Gastrocnemius medialis (tissue), 4 donors: ENCODE data around the gene LPCAT1. TPM values are rescaled to one million over a fixed set of nuclear protein-coding genes. Genes with fewer than 3 reads are reported as not detected.

ENCODE experiments used
- ATAC-seq, 2 donors: fragments of 150-250 bp; one replicate each; pipeline ENCODE4 v1.9.1; 2016
- DNase-seq, 2 donors: peaks; one replicate each; pipeline ENCODE4 v3.0.0-alpha.2; 2019
- H3K27ac ChIP-seq, 4 donors: fragments of 200-600 bp; sonication (generic); 1 replicate in 1 of 4; 2 replicates in 3 of 4; pipeline ENCODE4 v1.5.1; 2016 to 2018; ENCODE audit warnings: mild to moderate bottlenecking in 2 of 4, moderate library complexity in 1 of 4
- H3K27me3 ChIP-seq, 3 donors: fragments of 200-600 bp; sonication (generic) in 2 of 3; 1 replicate in 1 of 3; 2 replicates in 2 of 3; pipeline versions ENCODE4 v1.5.1 to v1.6.0; 2016 to 2019; ENCODE audit warnings: mild to moderate bottlenecking in 1 of 3, moderate library complexity in 1 of 3
- H3K36me3 ChIP-seq, 2 donors: fragments of 200-600 bp; sonication (generic) in 1 of 2; one replicate each; pipeline ENCODE4 v1.5.1; 2017 to 2018
- H3K4me1 ChIP-seq, 2 donors: fragments of 200-600 bp; sonication (generic) in 1 of 2; one replicate each; pipeline ENCODE4 v1.5.1; 2016 to 2017; ENCODE audit warnings: mild to moderate bottlenecking in 2 of 2
- H3K4me3 ChIP-seq, 4 donors: fragments of 200-600 bp; sonication (generic) in 3 of 4; 1 replicate in 1 of 4; 2 replicates in 3 of 4; pipeline ENCODE4 v1.5.1; 2016 to 2019; ENCODE audit warnings: mild to moderate bottlenecking in 2 of 4
- H3K9me3 ChIP-seq, 3 donors: fragments of 200-600 bp; sonication (generic) in 2 of 3; 1 replicate in 1 of 3; 2 replicates in 2 of 3; pipeline ENCODE4 v1.5.1; 2016 to 2019
- POLR2A ChIP-seq, 2 donors: fragments of 450-650 bp; IDR thresholded peaks; one replicate each; pipeline ENCODE4 v1.6.1; 2017; ENCODE audit warnings: antibody characterized with exemption in 2 of 2, mild to moderate bottlenecking in 2 of 2, moderate library complexity in 2 of 2
- in situ Hi-C, 4 donors: fragments of 200-750 bp; cut with MboI; loops; one replicate each; pipeline versions ENCODE4 v1.15.0 to v1.8.0; 2017; ENCODE audit warnings: low sequenced_read_pairs in 4 of 4
- intact Hi-C: fragments of 100-400 bp; cut with DNase I; formaldehyde crosslinking; loops from one replicate; pipeline ENCODE4 v1.15.1; 2023; ENCODE audit warnings: low total_unique reads
- total RNA-seq, 4 donors: library from RNA; depleted of rRNA; stranded (reverse); fragments of >200 nt; gene quantifications; one replicate each; pipeline versions ENCODE4 v1.1.0 to v1.2.3, GENCODE V29; 2016
- TF ChIP-seq, protein P1 (sequence below), 5 experiments: fragments of 450-650 bp in 3 of 5; fragments of 200-600 bp in 2 of 5; sonication (generic) in 2 of 5; IDR thresholded peaks in 4 of 5; conservative IDR thresholded peaks in 1 of 5; 1 replicate in 4 of 5; 2 replicates in 1 of 5; pipeline ENCODE4 v1.5.1; 2016 to 2019; ENCODE audit warnings: antibody characterized with exemption in 5 of 5, mild to moderate bottlenecking in 3 of 5, moderate library complexity in 3 of 5

The LPCAT1 gene
- total RNA-seq, 4 donors from 2014 or later: 1.4 to 9.2 (median 4.2) TPM

DNA sequence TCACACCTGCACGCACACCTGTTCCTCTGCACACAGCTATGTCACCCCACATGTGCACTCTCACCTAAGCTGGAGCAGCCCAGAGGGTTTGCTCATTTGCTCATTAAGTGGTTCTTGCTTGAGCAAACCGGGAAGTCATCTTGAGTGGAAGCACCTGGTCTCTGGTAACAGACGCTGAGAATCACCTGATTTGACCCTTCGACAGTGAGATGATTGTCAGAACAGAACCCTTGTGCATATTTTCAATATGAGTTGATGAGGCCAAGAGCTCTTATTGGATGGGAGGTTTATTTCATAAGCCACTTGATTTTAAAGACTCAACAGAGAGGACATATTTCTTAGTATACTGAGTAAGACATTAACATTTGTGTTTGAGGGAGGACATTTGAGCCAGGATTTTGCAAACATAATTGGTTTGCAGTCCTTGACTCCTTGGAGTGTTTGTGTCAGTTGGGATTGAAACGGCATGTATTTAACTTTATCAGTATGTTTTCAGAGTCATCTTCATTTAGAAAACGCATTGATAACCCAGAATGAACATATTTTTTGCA, 22.1 kb upstream of the LPCAT1 start:
- TF ChIP-seq, protein P1, sequence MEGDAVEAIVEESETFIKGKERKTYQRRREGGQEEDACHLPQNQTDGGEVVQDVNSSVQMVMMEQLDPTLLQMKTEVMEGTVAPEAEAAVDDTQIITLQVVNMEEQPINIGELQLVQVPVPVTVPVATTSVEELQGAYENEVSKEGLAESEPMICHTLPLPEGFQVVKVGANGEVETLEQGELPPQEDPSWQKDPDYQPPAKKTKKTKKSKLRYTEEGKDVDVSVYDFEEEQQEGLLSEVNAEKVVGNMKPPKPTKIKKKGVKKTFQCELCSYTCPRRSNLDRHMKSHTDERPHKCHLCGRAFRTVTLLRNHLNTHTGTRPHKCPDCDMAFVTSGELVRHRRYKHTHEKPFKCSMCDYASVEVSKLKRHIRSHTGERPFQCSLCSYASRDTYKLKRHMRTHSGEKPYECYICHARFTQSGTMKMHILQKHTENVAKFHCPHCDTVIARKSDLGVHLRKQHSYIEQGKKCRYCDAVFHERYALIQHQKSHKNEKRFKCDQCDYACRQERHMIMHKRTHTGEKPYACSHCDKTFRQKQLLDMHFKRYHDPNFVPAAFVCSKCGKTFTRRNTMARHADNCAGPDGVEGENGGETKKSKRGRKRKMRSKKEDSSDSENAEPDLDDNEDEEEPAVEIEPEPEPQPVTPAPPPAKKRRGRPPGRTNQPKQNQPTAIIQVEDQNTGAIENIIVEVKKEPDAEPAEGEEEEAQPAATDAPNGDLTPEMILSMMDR (IDR thresholded peaks at IDR 0.05 in 4 of 5, conservative IDR thresholded peaks at IDR 0.05 in 1 of 5): no peak
- TF ChIP-seq POLR2A (IDR thresholded peaks at IDR 0.05): no peak
- Histone ChIP-seq H3K27ac (no peak overlapping the region), H3K4me1 (no peaks in the 10 kb centered on the region), H3K27me3 (peaks cover 5 to 11% (median 11%) of the 10 kb centered on the region in 3 donors), H3K9me3 (no peaks in the 10 kb centered on the region), H3K36me3 (no peaks in the 10 kb centered on the region), H3K4me3 (no peak overlapping the region)
- in situ Hi-C loops (no loop called here), intact Hi-C loops (no loop called here)
- ATAC-seq (no peak), DNase-seq (no peak)

DNA sequence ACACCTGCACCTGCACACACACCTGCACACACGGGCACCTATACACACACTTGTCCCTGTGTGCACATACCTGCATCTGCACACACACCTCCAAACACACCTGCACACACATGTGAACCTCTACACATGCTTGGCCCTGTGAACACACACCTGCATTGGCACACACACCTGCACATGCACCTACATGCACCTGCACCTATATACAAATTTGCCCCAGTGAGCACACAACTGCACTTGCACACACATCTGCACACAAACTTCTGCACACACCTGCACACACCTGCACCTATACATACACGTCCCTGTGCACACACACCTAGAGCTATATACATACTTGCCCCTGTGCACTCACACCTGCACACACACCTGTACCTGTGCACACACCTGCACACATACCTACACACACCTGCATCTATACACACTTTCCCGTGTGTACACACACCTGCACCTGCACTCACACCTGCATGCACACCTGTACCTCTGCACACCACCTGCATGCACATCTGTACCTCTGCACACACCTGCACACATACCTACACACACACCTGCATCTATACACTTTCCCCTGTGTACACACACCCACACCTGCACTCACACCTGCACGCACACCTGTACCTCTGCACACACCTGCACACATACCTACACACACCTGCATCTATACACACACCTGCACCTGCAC, 21.5 kb upstream of the LPCAT1 start:
- no peak overlapping the region for H3K27ac ChIP-seq
- ATAC-seq (no peak), DNase-seq (no peak)
- in situ Hi-C loops: no loop called here
- intact Hi-C loops: no loop called here
- H3K4me3 ChIP-seq: no peak overlapping the region
- H3K36me3 ChIP-seq: no peaks in the 10 kb centered on the region
- peaks cover 4 to 11% (median 7%) of the 10 kb centered on the region in 3 donors for H3K27me3 ChIP-seq
- no peaks in the 10 kb centered on the region for H3K9me3 ChIP-seq
- H3K4me1 ChIP-seq: no peaks in the 10 kb centered on the region
- TF ChIP-seq, protein P1 (IDR thresholded peaks at IDR 0.05 in 4 of 5, conservative IDR thresholded peaks at IDR 0.05 in 1 of 5): no peak
- no peak for TF ChIP-seq POLR2A (IDR thresholded peaks at IDR 0.05)

DNA sequence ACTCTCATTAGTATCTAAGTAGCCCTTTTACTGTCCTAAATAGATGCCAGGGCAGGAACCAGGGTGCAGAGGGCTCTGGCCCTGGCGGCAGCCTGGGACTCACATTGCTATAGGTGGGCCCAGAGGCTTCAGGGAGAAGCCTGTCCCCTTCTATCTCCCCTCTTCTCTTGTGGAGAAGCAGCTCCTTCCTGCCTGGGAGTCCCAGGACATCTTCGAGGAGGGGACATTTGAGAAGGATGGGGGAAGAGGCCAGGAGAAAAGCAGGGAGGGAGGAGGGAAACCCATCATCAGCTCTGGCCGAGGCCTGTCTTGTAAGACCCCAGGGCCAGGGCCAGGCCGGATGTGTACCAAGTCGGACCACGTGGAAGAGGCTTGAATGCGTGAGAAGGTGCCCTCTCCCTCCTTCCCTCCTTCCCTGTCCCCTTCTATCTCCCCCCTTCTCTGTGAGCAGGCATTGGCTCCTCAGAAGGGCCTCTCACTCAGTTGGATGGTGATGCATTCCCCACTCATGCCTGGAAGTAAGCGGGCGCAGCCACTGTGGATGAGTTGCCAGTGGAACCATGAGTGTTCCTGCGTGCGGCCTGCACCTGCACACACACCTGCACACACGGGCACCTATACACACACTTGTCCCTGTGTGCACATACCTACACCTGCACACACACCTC, 20.7 kb upstream of the LPCAT1 start:
- ATAC-seq (no peak), DNase-seq (no peak)
- Histone ChIP-seq H3K9me3 (no peaks in the 10 kb centered on the region), H3K36me3 (no peaks in the 10 kb centered on the region), H3K4me3 (no peak overlapping the region), H3K27ac (no peak overlapping the region), H3K27me3 (peaks cover 0 to 7% (median 3%) of the 10 kb centered on the region in 3 donors), H3K4me1 (no peaks in the 10 kb centered on the region)
- TF ChIP-seq POLR2A (IDR thresholded peaks at IDR 0.05): no peak
- TF ChIP-seq, protein P1 (IDR thresholded peaks at IDR 0.05 in 4 of 5, conservative IDR thresholded peaks at IDR 0.05 in 1 of 5): no peak
- intact Hi-C loops (no loop called here), in situ Hi-C loops (no loop called here)

DNA sequence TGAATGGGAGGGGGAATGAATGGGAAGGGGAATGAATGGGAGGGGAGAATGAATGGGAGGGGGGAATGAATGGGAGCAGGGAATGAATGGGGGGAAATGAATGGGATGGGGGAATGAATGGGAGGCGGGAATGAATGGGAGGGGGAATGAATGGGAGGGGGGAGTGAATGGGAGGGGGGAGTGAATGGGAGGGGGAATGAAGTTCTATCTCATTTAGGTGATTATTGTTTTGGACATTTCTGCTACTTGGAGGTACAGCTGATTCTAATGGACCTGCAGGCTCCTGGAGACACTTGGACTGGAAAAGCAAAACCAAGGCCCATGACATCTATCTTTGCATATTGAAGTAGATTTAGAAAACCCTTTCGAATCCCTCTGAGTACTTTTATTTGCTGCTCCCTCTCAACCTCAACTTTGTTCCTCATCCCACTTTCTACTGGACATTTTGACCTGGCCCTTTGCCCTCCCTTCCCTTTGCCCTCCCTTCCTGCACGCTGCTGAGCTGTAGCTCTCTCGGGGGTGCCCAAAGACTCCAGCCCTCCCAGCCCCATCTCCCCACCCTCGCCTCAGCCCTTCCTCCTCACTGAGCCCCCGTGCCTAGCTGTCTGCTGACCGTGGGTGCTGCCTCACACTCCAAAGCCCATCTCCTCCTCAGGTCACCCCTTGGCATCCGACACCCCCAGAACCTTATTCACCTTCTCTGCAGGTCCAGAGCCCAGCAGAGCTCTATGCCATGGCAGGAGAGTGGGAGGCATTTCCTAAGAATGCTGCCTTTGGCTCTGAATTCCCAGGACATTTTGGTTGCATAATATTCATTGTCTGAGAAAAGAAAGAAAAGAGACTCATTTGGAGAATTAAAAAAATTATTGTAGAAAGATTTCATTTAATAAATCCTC, 19.9 kb upstream of the LPCAT1 start:
- Histone ChIP-seq H3K36me3 (no peaks in the 10 kb centered on the region), H3K4me1 (no peaks in the 10 kb centered on the region), H3K4me3 (no peak overlapping the region), H3K9me3 (no peaks in the 10 kb centered on the region), H3K27ac (no peak overlapping the region), H3K27me3 (peaks cover 0 to 1% (median 0%) of the 10 kb centered on the region in 3 donors)
- in situ Hi-C loops: no loop called here
- ATAC-seq (no peak), DNase-seq (no peak)
- TF ChIP-seq POLR2A (IDR thresholded peaks at IDR 0.05): no peak
- TF ChIP-seq, protein P1 (IDR thresholded peaks at IDR 0.05 in 4 of 5, conservative IDR thresholded peaks at IDR 0.05 in 1 of 5): no peak
- intact Hi-C loops: no loop called here
